Ectodermal cell (in vitro differentiated cells): Measurements from ENCODE around the gene PDK2.
A peak's percentile ranks its signal among the peaks of the same experiment; 100 is the strongest.

ENCODE experiments used
- H3K27ac ChIP-seq: 2 replicates; pipeline ENCODE4 v1.7.0; 2013; ENCODE audit warnings: mild to moderate bottlenecking, low read depth, low read length; ENCODE audit not compliant: insufficient read depth, poor library complexity, severe bottlenecking
- H3K27me3 ChIP-seq: 2 replicates; pipeline ENCODE4 v1.7.0; 2013; ENCODE audit warnings: mild to moderate bottlenecking, low read length; ENCODE audit not compliant: insufficient read depth, control insufficient read depth, poor library complexity, severe bottlenecking
- H3K36me3 ChIP-seq: one replicate; pipeline ENCODE4 v1.7.0; 2013; ENCODE audit warnings: low read length; ENCODE audit not compliant: control insufficient read depth, insufficient read depth
- H3K4me1 ChIP-seq: one replicate; pipeline ENCODE4 v1.7.0; 2013; ENCODE audit warnings: low read length; ENCODE audit not compliant: control insufficient read depth, insufficient read depth
- H3K4me3 ChIP-seq: 2 replicates; pipeline ENCODE4 v1.7.0; 2013; ENCODE audit warnings: low read depth, low read length, control low read depth; ENCODE audit not compliant: insufficient read depth
- H3K9me3 ChIP-seq: 2 replicates; pipeline ENCODE4 v1.7.0; 2013; ENCODE audit warnings: mild to moderate bottlenecking, low read length, moderate library complexity; ENCODE audit not compliant: control insufficient read depth
- WGBS, 2 experiments: methylation state at CpG; one replicate each; pipeline ENCODE4 v1.1.7; 2013; ENCODE audit warnings: missing lambda C conversion rate in 2 of 2; 5-methylcytosine and 5-hydroxymethylcytosine counted together

The PDK2 gene

GRCh38 chr17:50157891-50158290 is 62.7 kb downstream of the PDK2 start:
- peaks cover 3% of the 10 kb centered on the region for H3K27me3 ChIP-seq
- no peaks in the 10 kb centered on the region for H3K36me3 ChIP-seq
- H3K4me3 ChIP-seq = no peak overlapping the region
- H3K9me3 ChIP-seq = no peaks in the 10 kb centered on the region
- peaks cover 8% of the 10 kb centered on the region for H3K4me1 ChIP-seq
- 92% methylated on average over 4 of the region's 4 CpGs for WGBS, 2 experiments
- H3K27ac ChIP-seq = no peak overlapping the region

GRCh38 chr17:50161023-50161910 is 66.1 kb downstream of the PDK2 start:
- WGBS, 2 experiments = 1 to 2% methylated on average over 53 of the region's 53 CpGs
- peak overlapping the region; percentile 31 for H3K4me3 ChIP-seq
- H3K4me1 ChIP-seq = peaks cover 12% of the 10 kb centered on the region
- H3K36me3 ChIP-seq = no peaks in the 10 kb centered on the region
- peaks cover 3% of the 10 kb centered on the region for H3K27me3 ChIP-seq
- no peaks in the 10 kb centered on the region for H3K9me3 ChIP-seq
- H3K27ac ChIP-seq = peak overlapping the region; percentile 81
